Bone marrow (tissue), 2 donors: ENCODE data around the gene ALDH3A1.

Experiments used
- DNase-seq, 2 donors: peaks; one replicate each; lab custom pipeline; 2025; lab: John Stamatoyannopoulos, UW

The ALDH3A1 gene

DNA sequence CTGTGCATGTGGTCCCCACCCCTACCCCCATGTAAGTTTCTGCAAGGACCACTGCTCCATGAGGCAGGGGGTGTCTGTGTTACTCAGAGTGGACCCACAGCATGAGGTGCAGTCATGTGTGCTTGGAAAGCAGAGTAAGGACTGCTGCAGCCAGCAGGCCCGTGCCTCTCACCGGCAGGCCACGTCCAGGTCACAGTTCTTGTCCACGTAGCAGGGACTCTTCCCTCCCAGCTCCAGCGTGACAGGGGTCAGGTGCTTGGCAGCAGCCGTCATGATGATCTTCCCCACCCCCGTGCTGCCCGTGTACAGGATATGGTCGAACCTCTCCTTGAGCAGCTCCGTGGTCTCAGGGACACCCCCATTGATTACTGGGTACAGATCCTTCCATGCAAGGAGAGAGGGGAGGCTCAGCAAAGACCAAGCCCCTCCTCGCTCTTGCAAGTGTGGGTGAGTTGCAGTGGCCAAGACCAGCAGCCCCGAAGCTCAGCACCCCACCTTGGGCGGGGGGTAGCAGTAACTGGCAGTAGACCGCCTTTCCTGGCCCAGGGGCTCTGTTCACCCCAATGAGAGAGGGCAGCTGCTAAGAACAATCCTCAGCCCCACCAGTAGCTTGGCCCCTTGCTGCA is 6.2 kb downstream of the ALDH3A1 start:
- no peak for DNase-seq

DNA sequence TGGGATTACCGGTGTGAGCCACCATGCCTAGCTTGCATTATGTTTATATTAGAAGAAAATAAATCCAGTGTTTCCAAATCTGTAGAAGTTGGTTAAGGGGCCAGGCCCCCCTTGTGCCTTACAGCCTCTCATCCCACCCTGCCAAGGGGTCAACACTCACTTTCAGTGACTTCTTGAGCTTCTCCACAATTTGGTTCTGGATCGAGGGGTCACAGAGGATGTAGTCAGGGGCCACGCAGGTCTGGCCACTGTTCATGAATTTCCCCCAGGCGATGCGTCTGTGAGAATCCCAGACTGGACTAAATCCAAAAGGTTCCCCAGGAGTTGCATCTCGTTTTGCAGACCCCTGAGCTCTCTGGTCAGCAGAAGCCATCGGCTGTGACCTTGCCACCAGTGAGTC is 7.2 kb downstream of the ALDH3A1 start:
- no peak for DNase-seq

DNA sequence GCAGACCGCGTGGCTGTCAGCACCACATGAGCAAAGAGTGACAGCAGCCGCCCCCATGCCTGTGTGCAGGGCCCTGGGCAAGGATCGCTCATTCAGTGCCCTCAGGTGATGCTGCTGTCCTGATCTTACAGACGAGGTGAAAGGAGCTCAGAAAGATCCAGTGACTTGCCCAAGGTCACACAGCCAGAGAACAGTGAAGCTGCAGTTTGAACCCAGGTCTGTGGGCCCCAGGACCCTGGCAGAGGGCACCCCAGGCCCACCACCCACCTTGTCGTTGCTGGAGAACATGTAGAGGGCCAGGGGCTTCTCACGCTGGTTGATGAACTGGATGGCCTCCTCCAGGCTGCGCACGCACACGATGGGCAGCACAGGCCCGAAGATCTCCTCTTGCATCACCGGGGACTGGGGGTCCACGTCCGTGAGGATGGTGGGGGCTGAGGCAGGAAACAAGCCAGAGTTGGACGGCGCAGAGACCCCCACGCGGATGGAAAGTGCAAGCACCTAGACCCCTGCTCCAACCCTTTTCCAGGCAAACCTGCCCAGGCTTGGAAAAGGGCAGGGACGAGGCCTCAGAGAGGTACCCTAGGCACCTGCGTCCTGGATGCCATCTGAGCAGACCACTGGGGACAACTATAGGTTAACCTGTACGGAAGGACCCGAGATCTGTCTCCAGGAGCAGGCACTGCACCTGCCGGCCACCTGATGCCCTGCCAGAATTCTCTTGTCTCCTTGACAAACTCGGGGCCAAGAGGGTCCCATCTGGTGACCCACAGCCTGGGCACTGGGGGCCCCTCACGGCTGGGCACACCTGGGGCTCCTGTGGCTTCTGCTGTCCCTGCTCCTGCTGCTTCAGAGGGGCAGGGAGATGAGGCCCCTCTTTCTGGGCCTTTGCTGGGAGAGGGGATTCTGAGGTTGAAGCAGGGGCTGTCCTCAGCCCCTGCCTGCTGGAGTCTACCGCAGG is 8.6 kb downstream of the ALDH3A1 start:
- DNase-seq = no peak

DNA sequence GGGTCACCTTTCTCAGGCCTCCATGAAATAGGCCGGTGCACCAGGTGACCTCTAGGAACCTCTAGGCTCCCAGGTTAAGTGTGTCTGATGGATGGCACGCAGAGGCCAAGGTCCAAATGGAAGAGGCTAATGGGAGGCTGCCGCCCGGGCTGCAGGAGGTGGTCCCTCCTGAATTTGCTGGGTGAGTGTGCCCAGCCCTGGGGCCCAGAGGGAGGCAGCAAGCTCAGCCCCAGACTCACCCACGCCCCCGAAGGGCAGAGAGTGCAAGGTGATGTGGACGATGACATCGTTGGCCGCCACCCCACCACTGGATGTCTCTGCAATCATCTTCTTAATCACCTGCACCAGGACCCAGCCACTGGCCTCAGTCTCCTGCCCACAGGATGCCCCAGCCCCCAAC is 9.3 kb downstream of the ALDH3A1 start:
- no peak for DNase-seq

DNA sequence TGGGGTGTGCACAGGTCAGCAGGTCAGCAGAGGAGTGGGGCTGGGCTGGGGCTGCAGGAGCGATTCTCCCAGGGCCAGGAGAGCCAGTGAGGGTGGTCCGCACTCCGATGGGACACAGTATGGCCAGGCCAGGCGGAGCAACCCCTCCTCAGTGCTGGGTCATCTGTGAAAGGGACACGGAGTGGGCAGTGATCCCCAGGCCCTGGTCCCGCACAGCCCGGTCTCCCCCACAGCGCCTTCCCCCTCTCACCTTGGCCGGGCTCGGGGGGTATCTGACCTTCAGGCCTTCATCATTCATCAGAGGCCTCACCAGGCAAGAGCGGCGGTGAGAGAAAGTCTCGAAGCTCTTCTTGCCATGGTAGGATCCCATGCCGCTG is 10.0 kb downstream of the ALDH3A1 start:
- no peak for DNase-seq

DNA sequence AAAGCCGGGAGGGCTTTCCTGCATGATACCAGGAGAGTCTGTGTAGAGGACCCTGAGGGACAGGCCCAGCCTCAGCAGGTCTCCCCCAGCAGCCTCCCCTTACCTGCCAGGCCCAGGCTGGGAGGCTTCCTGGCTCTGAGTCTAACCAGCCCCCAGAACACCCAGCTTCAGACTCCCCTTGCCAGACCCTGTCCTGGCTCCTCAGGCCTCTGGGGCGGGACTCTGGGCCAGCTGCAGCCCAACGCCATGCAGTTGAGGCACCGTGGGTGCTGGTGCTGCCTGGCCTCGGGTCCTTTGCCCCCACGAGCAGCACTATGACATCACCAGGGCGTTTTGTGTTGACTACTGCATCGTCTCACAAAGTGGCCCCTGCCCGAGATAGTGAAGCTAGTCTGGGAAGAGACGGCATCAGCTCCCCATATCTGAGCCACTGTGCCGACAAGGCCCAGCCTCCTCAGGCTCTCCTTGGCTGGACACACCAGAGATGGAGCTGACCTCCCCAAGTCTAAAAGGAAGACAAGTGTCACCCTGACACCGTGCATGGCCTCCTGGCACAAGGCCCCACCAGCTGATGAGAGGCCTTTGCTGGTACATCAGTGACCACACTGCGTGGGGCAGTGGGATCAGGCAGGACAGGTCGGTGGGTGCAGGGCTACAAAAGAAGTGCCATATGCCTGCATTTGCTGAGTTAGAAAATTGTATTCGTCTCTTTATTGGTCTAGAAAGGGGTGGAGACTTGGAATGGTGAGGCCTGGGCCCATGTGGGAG is 10.6 kb downstream of the ALDH3A1 start:
- DNase-seq = no peak

DNA sequence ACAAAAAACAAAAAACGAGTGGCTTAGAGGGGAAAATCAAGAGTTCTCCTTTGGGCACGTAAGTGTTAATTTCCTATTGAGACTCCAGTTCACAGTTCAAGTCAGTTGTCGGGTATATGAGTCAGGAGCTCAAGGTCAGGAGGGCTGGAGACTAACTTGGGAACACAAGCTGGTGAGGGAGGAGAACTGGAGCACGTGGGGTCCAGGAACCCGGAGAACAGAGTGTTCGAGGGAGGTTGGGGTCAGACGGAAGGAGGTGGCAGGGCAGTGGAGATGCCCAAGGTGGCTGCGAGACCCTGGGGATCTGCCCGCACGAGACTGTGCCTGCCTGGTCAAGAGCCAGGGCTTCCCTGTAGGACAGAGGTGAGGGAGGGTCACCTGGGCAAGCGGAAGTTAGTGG is 12.0 kb downstream of the ALDH3A1 start:
- DNase-seq = no peak

DNA sequence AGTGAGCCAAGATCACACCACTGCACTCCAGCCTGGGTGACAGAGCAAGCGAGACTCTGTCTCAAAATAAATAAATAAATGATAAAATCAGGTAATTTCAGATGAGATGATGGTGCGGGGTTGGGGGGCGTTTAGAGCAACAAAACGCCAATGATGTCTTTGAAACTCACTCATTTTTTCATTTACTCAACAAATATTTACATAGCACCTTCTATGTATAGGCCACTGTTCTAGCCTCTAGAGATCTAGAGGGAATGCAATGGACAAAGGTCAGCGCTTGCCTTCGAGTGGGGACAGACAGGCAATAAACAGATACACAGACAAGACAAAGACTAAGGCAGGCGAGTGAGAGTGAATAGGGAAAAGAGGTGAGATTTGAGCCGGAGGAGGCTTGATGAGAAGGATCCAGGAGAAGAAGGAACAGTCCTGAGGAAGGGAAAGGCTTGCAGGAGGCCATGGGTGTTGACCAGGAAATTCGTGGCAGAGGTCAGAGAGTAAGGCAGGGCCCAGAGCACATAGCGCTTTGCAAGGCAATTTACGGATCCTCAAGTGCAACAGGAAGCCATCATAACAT is 14.1 kb downstream of the ALDH3A1 start:
- DNase-seq = no peak

DNA sequence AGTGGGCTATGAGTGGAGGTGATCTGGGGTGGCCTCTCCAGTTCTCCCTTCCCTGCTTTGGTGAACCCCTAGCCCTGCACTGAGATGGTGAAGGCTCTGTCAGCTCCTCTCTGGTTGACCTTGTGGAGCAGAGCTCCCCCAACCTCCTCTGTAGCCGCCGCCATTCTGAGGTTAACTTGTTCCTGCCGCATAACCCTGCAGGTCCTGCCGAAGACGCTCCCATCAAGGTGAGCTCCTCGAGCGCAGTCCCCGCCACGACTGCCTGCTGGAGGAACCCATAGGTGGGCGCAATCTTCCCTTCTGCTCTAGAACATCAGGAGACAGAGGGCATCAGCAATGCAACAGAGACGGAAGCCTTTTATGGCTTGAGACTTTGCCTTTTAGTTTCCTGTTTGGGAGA is 16.5 kb downstream of the ALDH3A1 start:
- DNase-seq = no peak

DNA sequence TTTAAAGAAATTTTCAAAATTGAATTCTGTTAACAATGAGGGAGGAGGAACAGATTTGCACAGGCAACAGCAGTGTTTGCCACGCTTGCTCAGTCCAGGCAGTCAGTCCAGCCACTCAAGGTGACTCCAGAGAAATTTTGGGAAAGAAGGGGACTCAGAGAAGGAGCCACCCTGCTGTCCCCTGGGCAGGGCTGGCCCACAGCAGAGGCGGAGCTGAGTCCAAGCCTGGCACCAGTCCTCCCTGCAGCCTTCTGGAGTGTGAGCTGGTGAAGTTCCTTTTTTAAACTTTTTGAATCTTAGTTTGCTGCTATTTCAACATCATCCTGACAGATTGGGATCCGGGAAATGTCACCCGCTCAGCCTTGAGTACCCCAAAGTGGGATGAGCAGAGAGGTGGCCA is 17.3 kb downstream of the ALDH3A1 start:
- DNase-seq = no peak

DNA sequence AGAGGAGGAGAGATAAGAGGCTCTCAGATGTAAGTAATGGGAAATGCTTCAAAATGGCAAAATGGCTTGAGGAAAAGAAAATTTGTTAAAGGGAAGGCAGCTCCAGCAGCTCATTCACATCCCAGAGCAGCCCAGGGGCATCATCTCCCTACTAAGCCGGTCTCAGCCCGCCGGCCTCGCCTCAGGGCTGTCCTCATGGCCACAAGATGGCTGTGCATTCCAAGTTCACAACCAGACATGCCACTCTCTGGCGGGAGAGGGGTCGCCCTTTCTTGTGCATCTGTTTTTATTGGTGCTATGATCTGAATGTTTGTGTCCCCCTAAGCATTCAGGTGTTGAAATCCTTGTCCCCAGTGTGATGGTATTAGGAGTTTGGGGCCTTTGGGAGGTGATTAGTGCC is 18.2 kb downstream of the ALDH3A1 start:
- DNase-seq = no peak

DNA sequence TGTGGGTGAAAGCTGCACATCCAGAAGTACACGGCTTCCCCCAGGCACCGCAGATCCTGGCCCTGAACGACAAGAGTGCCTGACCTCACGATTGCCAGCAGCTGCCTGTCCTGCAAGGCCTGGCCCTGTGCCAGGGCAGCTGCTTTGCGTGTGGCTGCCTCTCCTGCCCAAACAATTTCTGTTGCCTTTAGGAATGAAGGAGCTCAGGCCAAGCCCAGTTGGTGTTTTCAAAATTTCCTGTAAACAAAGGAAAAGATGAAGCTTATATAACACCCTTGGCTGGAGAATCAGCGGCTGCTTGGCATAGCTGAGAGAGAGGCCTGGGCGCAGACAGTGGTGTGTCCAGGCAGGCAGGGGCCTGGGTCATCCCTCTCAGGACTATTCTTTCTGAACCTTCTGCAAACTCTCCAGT is 20.0 kb downstream of the ALDH3A1 start:
- DNase-seq = no peak

DNA sequence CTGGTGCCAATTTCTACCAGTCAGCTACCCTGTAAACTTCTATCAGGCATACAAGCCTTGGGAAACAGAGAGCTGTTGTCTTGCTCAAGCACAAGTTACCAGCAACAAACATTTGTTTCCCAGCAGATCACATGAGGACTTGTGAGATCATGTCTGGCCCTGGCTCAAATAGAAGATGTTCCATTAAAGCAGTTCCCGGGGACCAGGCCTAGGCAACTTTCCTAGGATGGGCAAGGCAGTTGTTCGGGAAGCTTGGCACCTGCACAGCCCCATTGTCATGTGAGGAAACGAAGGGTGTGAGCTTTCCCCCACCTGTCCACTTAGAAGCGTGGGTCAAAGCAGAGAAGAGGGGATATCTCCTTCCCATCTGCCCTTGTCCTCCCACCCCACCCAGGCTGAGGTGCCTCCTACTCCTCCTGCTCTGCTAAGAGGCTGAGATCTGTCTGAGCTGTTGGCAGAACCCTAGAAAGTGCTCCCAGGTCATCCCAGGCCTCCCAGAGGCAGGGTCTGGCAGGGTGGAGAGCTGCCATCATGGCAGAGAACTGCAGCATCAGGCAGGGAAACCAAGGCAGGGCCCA is 20.5 kb downstream of the ALDH3A1 start:
- no peak for DNase-seq

DNA sequence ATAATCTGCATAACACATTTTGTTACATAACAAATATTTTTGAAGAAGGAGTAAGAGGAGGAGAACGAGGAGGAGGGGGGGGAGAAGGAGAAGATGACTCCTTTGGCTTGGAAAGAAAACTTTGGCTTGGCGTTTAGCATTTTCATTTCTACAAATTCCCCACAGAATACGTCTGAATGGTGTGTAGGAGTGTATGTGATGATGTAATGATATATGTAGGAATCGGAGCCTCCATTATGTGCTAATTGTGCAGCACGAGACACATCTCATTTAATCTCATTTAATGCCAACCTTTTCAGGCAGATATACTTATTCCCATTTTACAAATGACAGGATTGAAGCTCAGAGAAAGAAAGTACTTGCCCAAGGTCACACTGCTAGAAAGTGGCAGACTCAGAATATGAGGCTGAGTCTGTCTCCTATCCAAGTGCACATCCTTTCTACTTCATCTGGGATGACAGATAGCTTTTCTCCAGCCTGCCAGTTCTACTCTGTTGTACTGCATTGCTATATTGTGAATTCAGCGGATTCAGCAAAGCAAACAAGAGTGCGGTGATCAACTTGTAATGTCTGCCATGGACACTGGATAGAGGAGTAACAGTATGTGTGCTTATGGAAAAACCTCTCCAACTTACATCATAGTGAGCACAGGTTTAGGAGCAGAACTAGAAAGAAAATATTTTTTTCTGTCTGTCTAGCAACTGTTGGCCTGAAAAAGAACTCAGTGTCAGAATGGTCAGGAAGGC is 21.3 kb downstream of the ALDH3A1 start:
- no peak for DNase-seq

DNA sequence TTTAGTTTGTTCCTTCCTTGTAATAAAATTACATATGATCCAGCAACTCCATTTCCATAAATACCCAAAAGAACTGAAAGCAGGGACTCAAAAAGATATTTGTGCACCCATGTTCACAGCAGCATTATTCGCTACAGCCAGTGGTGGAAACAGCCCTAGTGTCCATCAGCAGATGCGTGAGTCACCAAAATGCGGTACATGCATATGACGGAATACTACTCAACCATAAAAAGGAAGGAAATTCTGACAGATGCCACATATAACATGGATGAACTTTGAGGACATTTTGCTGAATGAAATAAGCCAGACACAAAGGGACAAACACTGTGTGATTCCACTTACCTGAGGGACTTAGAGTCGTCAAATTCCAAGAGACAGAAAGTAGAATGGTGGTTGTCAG is 22.6 kb downstream of the ALDH3A1 start:
- DNase-seq = no peak

DNA sequence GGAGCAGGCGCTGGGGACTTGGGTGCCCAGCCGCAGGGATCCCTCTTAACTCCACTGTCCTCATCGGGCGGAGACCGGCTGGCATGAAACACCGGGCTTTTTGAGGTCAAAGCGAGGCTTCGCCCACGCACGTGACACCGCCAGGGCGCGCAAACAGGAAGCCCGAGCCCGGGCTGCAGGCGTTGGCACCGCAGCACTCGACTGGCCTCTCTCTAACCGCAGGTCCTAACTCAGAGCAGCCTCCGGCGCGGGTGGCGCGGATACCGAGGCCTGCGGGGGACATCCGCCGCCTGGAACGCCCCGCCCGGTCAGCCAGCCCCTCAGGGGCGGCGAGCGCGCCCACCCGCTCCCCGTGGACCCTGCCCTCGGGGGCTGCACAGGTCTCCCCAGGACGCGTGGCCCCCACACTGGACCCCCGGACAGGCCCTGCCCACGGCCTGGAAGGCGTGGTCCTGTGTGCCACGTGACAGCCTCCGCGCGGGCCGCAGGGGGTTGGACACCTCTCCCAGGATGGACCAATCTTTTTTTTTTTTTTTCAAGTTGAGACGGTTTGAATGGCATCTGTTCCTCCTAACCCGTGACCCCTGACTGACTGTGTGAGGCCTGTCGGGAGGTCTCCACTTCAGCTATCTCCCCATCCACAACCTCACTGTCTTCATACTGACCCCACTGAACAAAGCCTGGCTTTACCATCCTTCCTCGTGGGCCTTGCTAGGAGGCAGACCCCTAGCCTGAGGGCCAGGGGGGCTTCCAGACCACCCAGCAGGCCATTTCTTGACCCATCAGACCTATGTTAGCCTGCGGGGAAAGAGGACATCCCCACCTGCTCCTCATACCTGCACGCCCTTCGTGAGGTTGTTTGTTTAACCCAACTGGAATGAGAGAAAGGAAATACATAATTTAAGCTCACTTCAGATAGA is 23.3 kb downstream of the ALDH3A1 start:
- DNase-seq = peak in 1 of 2 donors; percentile 48

DNA sequence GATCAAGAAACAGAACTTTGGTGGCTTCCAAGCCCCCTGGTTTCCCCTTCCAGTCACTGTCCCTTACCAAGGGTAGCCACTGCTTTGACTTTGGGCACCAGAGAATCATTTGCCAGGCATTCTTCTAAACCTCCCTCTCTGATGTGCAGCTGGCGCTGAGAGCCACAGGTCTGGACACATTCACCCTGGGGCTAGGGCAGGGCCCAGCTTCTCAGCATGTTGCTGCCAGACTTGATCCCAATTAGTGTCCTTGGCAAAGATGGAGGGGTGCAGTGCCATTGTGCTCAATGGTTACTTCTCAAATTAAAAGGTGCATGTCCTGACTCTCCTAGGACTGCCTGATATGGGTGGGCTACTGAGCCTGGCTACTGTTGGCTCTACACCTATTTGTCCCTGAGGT is 24.1 kb downstream of the ALDH3A1 start:
- no peak for DNase-seq

DNA sequence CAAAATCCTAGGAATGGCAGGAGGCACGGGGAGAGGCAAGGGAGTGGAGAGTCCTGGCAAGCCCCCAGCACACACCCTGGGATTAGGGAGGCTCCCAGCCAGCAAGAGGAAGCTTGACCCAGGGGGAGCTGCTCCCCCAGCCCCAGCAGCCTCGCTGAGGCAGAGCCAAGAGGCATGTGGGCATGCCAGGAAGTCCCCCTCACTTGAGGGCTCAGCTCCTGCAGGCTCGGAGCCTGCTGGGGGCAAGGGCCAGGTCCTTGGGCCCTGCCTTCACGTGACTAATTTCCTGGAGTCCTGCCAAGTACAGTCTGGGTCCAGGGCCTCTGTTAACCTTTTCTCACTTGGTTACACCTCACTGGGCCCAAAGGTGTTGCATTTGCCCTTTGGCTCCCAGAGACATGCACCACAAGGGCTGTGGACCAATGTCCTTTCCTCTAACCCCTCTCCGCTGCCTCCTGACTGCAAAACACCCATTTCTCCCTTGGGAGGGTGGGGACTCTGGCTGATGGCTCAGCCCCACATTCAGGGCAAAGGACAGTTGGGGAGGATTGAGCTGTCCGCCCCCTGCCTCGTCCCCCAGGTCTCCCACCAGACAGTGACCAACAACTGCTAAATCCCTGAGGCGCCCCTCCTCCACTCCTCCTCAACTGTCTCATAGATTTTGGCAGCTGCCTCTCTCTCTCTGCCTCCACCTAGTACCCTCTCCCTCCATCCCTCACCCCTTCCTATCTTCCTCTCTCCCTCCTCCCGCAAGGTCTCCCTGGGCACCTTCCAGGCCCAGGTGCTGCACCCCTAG is 27.3 kb downstream of the ALDH3A1 start:
- DNase-seq = no peak

DNA sequence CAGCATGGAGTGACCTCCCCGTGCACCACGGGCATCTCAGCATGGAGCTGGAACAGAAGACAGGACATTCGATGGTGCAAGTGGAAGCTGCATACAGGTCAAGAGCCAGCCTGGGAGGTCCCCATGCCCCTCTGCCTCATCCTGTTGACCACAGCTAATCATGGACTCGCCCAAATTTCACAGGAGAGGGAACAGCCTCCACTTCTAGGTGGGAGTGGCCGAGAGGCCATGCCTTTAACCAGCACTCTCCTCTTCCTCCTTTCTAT is 28.0 kb downstream of the ALDH3A1 start:
- no peak for DNase-seq
